ENCODE measurements around the gene F7. TPM values are rescaled to one million over a fixed set of nuclear protein-coding genes. Genes with fewer than 3 reads are reported as not detected.
"Not testable (repeated sequence)": the region's sequence is repeated elsewhere in the genome, so short reads cannot be mapped to it uniquely, and the experiment has no call there.

F7 gene
- total RNA-seq, 1 donor from 2014 or later = not detected

GRCh38 chr13:113099142-113099541 lies 6.4 kb upstream of the F7 start:
- no peak for TF ChIP-seq CTCF (IDR thresholded peaks at IDR 0.05)
- Mint-ChIP-seq H3K4me3 (no peak overlapping the region), H3K9me3 (no peaks in the 10 kb centered on the region), H3K36me3 (ENCODE audit: low read depth) (no peaks in the 10 kb centered on the region), H3K27ac (no peak overlapping the region), H3K4me1 (no peaks in the 10 kb centered on the region), H3K27me3 (peaks cover under 1% of the 10 kb centered on the region)
- no peak for DNase-seq
- ATAC-seq (ENCODE audit: low read depth) = no peak
- intact Hi-C loops (cut with micrococcal nuclease) = no loop called here
- POLR2A ChIA-PET = no interaction called here
- CTCF ChIA-PET = no interaction called here

DNA sequence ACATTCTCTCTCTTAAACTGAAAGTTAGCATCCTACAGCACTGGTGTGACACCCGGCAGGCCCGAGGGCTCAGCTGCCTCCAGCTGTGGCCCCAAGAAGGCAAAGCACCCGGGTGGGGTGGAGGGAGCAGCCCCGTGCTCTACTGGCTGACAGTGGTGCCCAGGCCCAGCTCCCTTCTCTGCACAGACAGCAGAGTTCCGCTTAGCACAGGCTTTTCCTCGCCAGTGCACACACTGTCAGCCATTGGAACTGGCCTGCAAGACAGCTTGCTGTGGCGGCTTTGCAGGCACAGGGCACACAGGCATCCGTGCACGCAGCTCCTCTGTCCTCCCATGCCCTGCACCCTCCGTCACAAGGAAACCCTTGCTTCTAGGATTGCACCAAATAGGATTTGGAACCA lies 3.3 kb upstream of the F7 start:
- intact Hi-C loops (cut with micrococcal nuclease) = not testable (repeated sequence)

GRCh38 chr13:113102727-113103126 lies 2.9 kb upstream of the F7 start:
- Mint-ChIP-seq H3K36me3 (ENCODE audit: low read depth) (no peaks in the 10 kb centered on the region), H3K9me3 (no peaks in the 10 kb centered on the region), H3K4me3 (no peak overlapping the region), H3K4me1 (no peaks in the 10 kb centered on the region), H3K27ac (no peak overlapping the region), H3K27me3 (peaks cover 6% of the 10 kb centered on the region)
- DNase-seq = no peak
- ATAC-seq (ENCODE audit: low read depth) = no peak
- CTCF ChIA-PET = no interaction called here
- intact Hi-C loops (cut with micrococcal nuclease) = no loop called here
- POLR2A ChIA-PET = no interaction called here
- TF ChIP-seq CTCF (IDR thresholded peaks at IDR 0.05) = no peak

More for the DNA sequence above, 3.3 kb upstream of the F7 start:
- H3K36me3 Mint-ChIP-seq (ENCODE audit: low read depth); H3K4me1 Mint-ChIP-seq; H3K27ac Mint-ChIP-seq; POLR2A ChIA-PET; H3K4me3 Mint-ChIP-seq; H3K27me3 Mint-ChIP-seq; H3K9me3 Mint-ChIP-seq; ATAC-seq (ENCODE audit: low read depth); CTCF ChIA-PET; DNase-seq: not testable (repeated sequence)

- Mint-ChIP-seq H3K4me1 (no peaks in the 10 kb centered on the region), H3K27me3 (peaks cover 6% of the 10 kb centered on the region), H3K4me3 (no peak overlapping the region), H3K27ac (no peak overlapping the region), H3K9me3 (no peaks in the 10 kb centered on the region), H3K36me3 (ENCODE audit: low read depth) (no peaks in the 10 kb centered on the region)
- ATAC-seq (ENCODE audit: low read depth) (no peak), DNase-seq (no peak)
- intact Hi-C loops (cut with micrococcal nuclease) = no loop called here
- TF ChIP-seq CTCF (IDR thresholded peaks at IDR 0.05) = no peak
- POLR2A ChIA-PET = no interaction called here
- CTCF ChIA-PET = no interaction called here
Measured at GRCh38 chr13:113103646-113104045, 1.9 kb upstream of the F7 start.

DNA sequence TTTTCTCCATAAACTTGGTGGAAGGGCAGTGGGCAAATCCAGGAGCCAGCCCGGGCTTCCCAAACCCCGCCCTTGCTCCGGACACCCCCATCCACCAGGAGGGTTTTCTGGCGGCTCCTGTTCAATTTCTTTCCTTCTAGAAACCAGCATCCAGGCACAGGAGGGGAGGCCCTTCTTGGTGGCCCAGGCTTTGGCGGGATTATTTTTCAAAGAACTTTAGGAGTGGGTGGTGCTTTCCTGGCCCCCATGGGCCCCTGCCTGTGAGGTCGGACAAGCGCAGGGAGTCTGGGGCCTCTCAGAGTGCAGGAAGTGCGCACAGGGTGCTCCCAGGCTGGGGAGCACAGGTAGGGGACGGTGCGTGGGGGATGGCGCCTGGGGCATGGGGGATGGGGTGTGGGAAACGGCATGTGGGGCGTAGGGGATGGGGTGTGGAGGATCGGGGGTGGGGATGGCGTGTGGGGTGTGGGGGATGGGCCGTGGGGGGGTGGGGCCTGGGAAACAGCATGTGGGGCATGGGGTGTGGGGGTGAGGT lies 396 bp downstream of the F7 start:
- intact Hi-C loops (cut with micrococcal nuclease) = no loop called here
- H3K4me1 Mint-ChIP-seq = no peaks in the 10 kb centered on the region
- CTCF ChIA-PET = no interaction called here
- no peak for TF ChIP-seq CTCF (IDR thresholded peaks at IDR 0.05)
- ATAC-seq (ENCODE audit: low read depth) = no peak
- no peak for DNase-seq
- no peaks in the 10 kb centered on the region for H3K36me3 Mint-ChIP-seq (ENCODE audit: low read depth)
- no peak overlapping the region for H3K27ac Mint-ChIP-seq
- no peaks in the 10 kb centered on the region for H3K9me3 Mint-ChIP-seq
- H3K27me3 Mint-ChIP-seq = peaks cover 9% of the 10 kb centered on the region
- POLR2A ChIA-PET = no interaction called here
- H3K4me3 Mint-ChIP-seq = no peak overlapping the region

DNA sequence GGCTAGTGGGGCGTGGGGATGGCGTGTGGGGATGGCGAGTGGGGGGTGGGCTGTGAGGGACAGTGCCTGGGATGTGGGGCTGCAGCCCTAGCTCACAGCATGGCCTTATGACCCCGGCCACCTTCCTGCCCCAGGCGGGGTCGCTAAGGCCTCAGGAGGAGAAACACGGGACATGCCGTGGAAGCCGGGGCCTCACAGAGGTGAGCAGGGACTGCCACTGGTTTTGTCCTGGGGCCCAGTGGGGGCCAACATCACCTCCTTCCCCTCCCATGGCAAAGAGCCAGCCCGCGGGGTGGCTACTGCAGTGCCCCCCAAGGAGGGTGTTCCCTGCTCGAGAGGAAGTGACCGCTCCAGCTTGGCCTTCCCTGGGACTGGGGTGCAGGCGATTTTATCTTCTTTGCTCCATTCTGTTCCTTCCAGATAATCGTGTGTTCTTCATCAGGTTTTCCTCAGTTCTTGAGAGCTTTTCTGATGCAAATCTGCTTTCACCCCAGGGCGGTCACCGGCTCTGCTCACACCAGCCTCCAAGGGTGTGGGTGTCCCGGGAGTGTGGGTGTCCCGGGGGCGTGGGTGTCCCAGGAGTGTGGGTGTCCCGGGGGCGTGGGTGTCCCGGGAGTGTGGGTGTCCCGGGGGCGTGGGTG lies 1.2 kb downstream of the F7 start:
- intact Hi-C loops (cut with micrococcal nuclease) = no loop called here
- CTCF ChIA-PET = no interaction called here
- H3K27me3 Mint-ChIP-seq = peaks cover 9% of the 10 kb centered on the region
- TF ChIP-seq CTCF (IDR thresholded peaks at IDR 0.05) = no peak
- DNase-seq (no peak), ATAC-seq (ENCODE audit: low read depth) (no peak)
- no peak overlapping the region for H3K27ac Mint-ChIP-seq
- no peak overlapping the region for H3K4me3 Mint-ChIP-seq
- POLR2A ChIA-PET = no interaction called here
- H3K9me3 Mint-ChIP-seq = no peaks in the 10 kb centered on the region
- no peaks in the 10 kb centered on the region for H3K36me3 Mint-ChIP-seq (ENCODE audit: low read depth)
- H3K4me1 Mint-ChIP-seq = no peaks in the 10 kb centered on the region

GRCh38 chr13:113108521-113108920 lies 2.9 kb downstream of the F7 start:
- ATAC-seq (ENCODE audit: low read depth); CTCF ChIA-PET; intact Hi-C loops (cut with micrococcal nuclease); H3K9me3 Mint-ChIP-seq; H3K27ac Mint-ChIP-seq; H3K36me3 Mint-ChIP-seq (ENCODE audit: low read depth); H3K4me3 Mint-ChIP-seq; H3K4me1 Mint-ChIP-seq; H3K27me3 Mint-ChIP-seq; POLR2A ChIA-PET; DNase-seq: not testable (repeated sequence)

All from activated B cell treated with CpG ODN at 0.5 μM for 24 hours (primary cell).